SU-DHL-6 (cell line): Measurements from ENCODE around the gene PMM2.

ENCODE experiments used
- H2AFZ ChIP-seq: fragments of 200-600 bp; sonication (generic); 2 replicates; pipeline ENCODE4 v1.6.1; 2014; ENCODE audit warnings: low read depth, mild to moderate bottlenecking, moderate library complexity, mixed read lengths, antibody characterized with exemption, low read length; ENCODE audit not compliant: severe bottlenecking
- H3F3A ChIP-seq: fragments of 200-600 bp; shearing (Covaris generic); 2 replicates; pipeline ENCODE4 v1.6.0; 2016; ENCODE audit warnings: antibody characterized with exemption, mild to moderate bottlenecking; ENCODE audit not compliant: insufficient read depth
- H3K27ac ChIP-seq: fragments of 200-600 bp; sonication (generic); 2 replicates; pipeline ENCODE4 v1.5.1; 2016; ENCODE audit warnings: low read depth, mild to moderate bottlenecking, low read length, moderate library complexity, mixed read lengths
- H3K27me3 ChIP-seq: fragments of 200-600 bp; sonication (generic), shearing (Covaris generic); 2 replicates; pipeline ENCODE4 v1.6.0; 2014; ENCODE audit warnings: mild to moderate bottlenecking, low read length
- H3K36me3 ChIP-seq: fragments of 200-600 bp; sonication (generic); 2 replicates; pipeline ENCODE4 v1.6.1; 2014; ENCODE audit warnings: mild to moderate bottlenecking, low read length, mixed read lengths
- H3K4me2 ChIP-seq: fragments of 300-600, 200-600 bp; shearing (Covaris generic), sonication (generic); 2 replicates; pipeline ENCODE4 v1.6.0; 2014; ENCODE audit warnings: low read length, low read depth, mild to moderate bottlenecking; ENCODE audit not compliant: poor library complexity, severe bottlenecking
- H3K4me3 ChIP-seq: fragments of 200-600 bp; sonication (generic); 2 replicates; pipeline ENCODE4 v1.5.1; 2014; ENCODE audit warnings: antibody characterized with exemption, low read length, mild to moderate bottlenecking, mixed read lengths; ENCODE audit not compliant: insufficient read depth, poor library complexity, severe bottlenecking
- H3K79me2 ChIP-seq: fragments of 200-600 bp; sonication (generic); 2 replicates; pipeline ENCODE4 v1.6.1; 2014; ENCODE audit warnings: mild to moderate bottlenecking, low read length, moderate library complexity; ENCODE audit not compliant: insufficient read depth
- H3K9ac ChIP-seq: fragments of 200-600 bp; sonication (generic); 2 replicates; pipeline ENCODE4 v1.7.0; 2014; ENCODE audit warnings: mild to moderate bottlenecking, low read length
- H3K9me2 ChIP-seq: fragments of 200-600 bp; sonication (generic); replicated peaks from 2 replicates; pipeline ENCODE4 v1.6.1; 2014; ENCODE audit warnings: low read length; ENCODE audit not compliant: insufficient read depth
- H3K9me3 ChIP-seq: fragments of 200-600 bp; sonication (generic); 2 replicates; pipeline ENCODE4 v1.6.1; 2014; ENCODE audit warnings: low read length, mixed read lengths; ENCODE audit not compliant: insufficient read depth
- H4K20me1 ChIP-seq: fragments of 200-600 bp; sonication (generic); 2 replicates; pipeline ENCODE4 v1.6.1; 2014; ENCODE audit warnings: low read depth, mild to moderate bottlenecking, antibody characterized with exemption, low read length, moderate library complexity, mixed read lengths
- EZH2phosphoT487 ChIP-seq: fragments of 200-600 bp; sonication (generic), shearing (Covaris generic); conservative IDR thresholded peaks from 2 replicates; pipeline ENCODE4 v1.6.1; 2018; ENCODE audit warnings: mild to moderate bottlenecking, antibody characterized with exemption, low read length, moderate library complexity, mixed read lengths
- TF ChIP-seq, protein P1 (sequence below): fragments of 200-600 bp; sonication (generic); IDR thresholded peaks from one replicate; pipeline ENCODE4 v1.5.1; 2017; ENCODE audit warnings: antibody characterized with exemption, mild to moderate bottlenecking, low read length, moderate library complexity; ENCODE audit not compliant: insufficient read depth, poor library complexity, severe bottlenecking

PMM2 gene

DNA sequence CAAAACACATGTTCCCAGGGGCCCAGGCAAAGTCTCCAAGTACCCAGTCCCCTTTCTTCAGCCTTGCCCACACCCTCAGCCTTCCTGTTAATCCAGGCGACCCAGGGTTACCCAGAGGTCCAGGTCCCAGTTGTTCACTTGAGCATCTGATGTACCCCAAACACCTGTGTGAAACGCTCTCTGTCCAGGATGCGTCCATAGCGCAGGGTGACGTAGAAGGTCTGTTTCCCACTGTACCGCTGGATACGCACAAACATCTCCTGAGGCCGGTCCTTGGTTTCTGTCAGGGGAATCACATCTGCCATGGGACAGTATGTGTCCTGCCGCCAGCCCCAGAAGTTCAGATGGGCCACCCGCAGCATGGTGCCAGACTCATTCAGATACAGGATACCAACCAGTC, 1.8 kb upstream of the PMM2 start:
- Histone ChIP-seq H3K79me2 (peaks cover 53% of the 10 kb centered on the region), H3K27ac (no peak overlapping the region)
- TF ChIP-seq, protein P1, sequence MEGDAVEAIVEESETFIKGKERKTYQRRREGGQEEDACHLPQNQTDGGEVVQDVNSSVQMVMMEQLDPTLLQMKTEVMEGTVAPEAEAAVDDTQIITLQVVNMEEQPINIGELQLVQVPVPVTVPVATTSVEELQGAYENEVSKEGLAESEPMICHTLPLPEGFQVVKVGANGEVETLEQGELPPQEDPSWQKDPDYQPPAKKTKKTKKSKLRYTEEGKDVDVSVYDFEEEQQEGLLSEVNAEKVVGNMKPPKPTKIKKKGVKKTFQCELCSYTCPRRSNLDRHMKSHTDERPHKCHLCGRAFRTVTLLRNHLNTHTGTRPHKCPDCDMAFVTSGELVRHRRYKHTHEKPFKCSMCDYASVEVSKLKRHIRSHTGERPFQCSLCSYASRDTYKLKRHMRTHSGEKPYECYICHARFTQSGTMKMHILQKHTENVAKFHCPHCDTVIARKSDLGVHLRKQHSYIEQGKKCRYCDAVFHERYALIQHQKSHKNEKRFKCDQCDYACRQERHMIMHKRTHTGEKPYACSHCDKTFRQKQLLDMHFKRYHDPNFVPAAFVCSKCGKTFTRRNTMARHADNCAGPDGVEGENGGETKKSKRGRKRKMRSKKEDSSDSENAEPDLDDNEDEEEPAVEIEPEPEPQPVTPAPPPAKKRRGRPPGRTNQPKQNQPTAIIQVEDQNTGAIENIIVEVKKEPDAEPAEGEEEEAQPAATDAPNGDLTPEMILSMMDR, result no peak
- TF ChIP-seq EZH2phosphoT487, result no peak

DNA sequence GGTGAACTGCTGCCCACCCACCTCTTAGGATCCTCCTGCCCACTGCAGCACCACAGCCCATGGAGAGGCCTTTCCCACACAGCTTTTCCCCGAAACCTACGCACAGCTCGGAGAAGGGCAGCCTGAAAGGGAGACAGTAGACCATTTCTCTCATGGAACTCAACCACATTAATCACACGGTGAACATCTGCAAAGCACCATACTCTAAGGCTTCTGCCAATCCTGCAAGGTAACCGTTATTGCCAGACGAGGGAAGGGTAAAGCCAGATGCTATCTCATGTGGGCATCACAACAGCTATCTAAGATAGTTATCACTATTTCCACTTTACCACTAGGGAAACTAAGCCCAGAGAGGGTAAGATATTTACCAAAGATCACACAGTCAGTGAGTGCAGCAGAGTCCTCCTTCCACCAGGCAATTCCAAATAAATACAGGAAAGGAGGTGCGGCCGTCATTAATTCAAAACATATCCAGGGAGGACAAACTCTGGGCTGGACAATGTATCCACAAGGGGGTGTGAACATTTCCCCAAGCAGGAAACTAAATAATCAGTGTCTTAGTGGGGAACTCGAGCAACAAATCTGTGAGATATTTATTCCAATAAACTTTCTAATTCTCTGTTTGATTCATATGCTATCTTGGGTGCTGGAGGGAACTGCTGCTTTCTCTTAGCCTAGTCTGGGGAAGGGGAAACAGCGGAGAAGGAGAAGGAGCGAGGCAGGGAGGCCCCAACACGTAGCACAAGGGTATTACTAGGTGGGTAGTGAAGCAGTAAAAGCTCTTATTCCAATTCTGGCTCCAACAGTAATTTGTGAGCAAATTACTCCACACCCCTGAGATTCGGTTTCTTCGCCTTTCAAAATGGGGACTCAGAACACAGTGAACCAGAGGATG, 923 bp upstream of the PMM2 start:
- no peaks in the 10 kb centered on the region for H3K9me2 ChIP-seq
- H3K27me3 ChIP-seq, result no peaks in the 10 kb centered on the region
- TF ChIP-seq EZH2phosphoT487, result no peak
- TF ChIP-seq, protein P1, result no peak
- peaks cover 10% of the 10 kb centered on the region; the same call in 1 of the 2 replicates for H4K20me1 ChIP-seq
- 0 out of 2 replicates have a peak overlapping the region, but pooled peaks have one; percentile 18 for H3K27ac ChIP-seq
- H3K9ac ChIP-seq, result peak overlapping the region; percentile 95
- H3K4me2 ChIP-seq, result peak overlapping the region; percentile 85
- peaks cover 62% of the 10 kb centered on the region for H3K79me2 ChIP-seq
- H3K36me3 ChIP-seq, result peaks cover under 1% of the 10 kb centered on the region; the same call in 1 of the 2 replicates
- H3K4me3 ChIP-seq, result peak overlapping the region; percentile 86
- H3F3A ChIP-seq, result no peaks in the 10 kb centered on the region
- no peaks in the 10 kb centered on the region for H3K9me3 ChIP-seq
- H2AFZ ChIP-seq, result peak overlapping the region; percentile 20

More for the DNA sequence above, 1.8 kb upstream of the PMM2 start:
- Histone ChIP-seq H3K9me2 (no peaks in the 10 kb centered on the region), H3K9me3 (no peaks in the 10 kb centered on the region), H3K4me2 (no peak overlapping the region), H3K27me3 (no peaks in the 10 kb centered on the region), H3K4me3 (no peak overlapping the region), H3K36me3 (no peaks in the 10 kb centered on the region), H4K20me1 (peaks cover 4% of the 10 kb centered on the region; the same call in 1 of the 2 replicates), H2AFZ (no peak overlapping the region), H3K9ac (no peak overlapping the region), H3F3A (no peaks in the 10 kb centered on the region)

DNA sequence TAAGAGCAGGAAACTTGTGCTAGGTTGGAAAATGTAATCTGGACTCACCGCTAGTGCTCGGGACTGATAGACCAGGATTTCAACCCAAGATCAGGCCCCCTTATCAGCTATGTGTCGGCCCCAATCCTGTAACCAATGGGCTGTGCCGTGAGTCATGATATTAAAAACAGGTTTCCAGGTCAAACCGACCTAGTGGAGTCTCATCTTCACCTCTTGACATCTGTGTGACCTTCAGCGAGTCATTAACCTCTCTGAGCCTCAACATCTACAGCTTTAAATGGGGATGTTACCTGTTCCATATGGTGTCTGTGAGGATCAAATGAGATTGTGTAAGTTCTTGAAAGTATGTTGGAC, 512 bp downstream of the PMM2 start:
- H3K36me3 ChIP-seq, result peaks cover 10% of the 10 kb centered on the region
- H3K79me2 ChIP-seq, result peaks cover 76% of the 10 kb centered on the region
- H3K27me3 ChIP-seq, result no peaks in the 10 kb centered on the region
- H3K4me2 ChIP-seq, result peak overlapping the region; percentile 91
- peak overlapping the region; percentile 76 for H2AFZ ChIP-seq
- peak overlapping the region; percentile 95 for H3K9ac ChIP-seq
- H3K9me3 ChIP-seq, result no peaks in the 10 kb centered on the region
- TF ChIP-seq, protein P1, result no peak
- no peak for TF ChIP-seq EZH2phosphoT487
- H3F3A ChIP-seq, result no peaks in the 10 kb centered on the region
- H3K9me2 ChIP-seq, result no peaks in the 10 kb centered on the region
- H4K20me1 ChIP-seq, result peaks cover 12% of the 10 kb centered on the region; the same call in 1 of the 2 replicates
- peak overlapping the region; percentile 86 for H3K4me3 ChIP-seq
- peak overlapping the region; percentile 45 for H3K27ac ChIP-seq
